Endothelial cell (in vitro differentiated cells): Measurements from ENCODE around the gene ZFP36. TPM values are rescaled to one million over a fixed set of nuclear protein-coding genes. Genes with fewer than 3 reads are reported as not detected.

ENCODE experiments used
- DNase-seq: peaks from one replicate; pipeline ENCODE4 v3.0.0; 2021; ENCODE audit warnings: low spot score
- H3K27ac Mint-ChIP-seq: one replicate; pipeline ENCODE4 v1.8.0; 2021; ENCODE audit warnings: mixed read lengths, inconsistent platforms; ENCODE audit not compliant: unreplicated experiment
- H3K27me3 Mint-ChIP-seq: one replicate; pipeline ENCODE4 v1.8.0; 2021; ENCODE audit warnings: mild to moderate bottlenecking, moderate library complexity, mixed read lengths, inconsistent platforms; ENCODE audit not compliant: unreplicated experiment
- H3K36me3 Mint-ChIP-seq: one replicate; pipeline ENCODE4 v1.8.0; 2021; ENCODE audit warnings: mild to moderate bottlenecking, low read depth, mixed read lengths, inconsistent platforms; ENCODE audit not compliant: unreplicated experiment
- H3K4me1 Mint-ChIP-seq: one replicate; pipeline ENCODE4 v1.8.0; 2021; ENCODE audit warnings: mild to moderate bottlenecking, mixed read lengths, inconsistent platforms; ENCODE audit not compliant: unreplicated experiment
- H3K4me3 Mint-ChIP-seq: one replicate; pipeline ENCODE4 v1.8.0; 2021; ENCODE audit warnings: mild to moderate bottlenecking, mixed read lengths, inconsistent platforms; ENCODE audit not compliant: unreplicated experiment
- H3K9me3 Mint-ChIP-seq: one replicate; pipeline ENCODE4 v1.8.0; 2021; ENCODE audit warnings: mixed read lengths, inconsistent platforms; ENCODE audit not compliant: unreplicated experiment
- total RNA-seq: library from RNA; stranded (reverse); fragmentation: NEBNext Ultra II Directional; extraction: Animal tissue kit (Norgen Biotek cat#: 25700); gene quantifications from one replicate; pipeline ENCODE4 v1.2.1, GENCODE V29; 2021; ENCODE audit not compliant: unreplicated experiment
- TF ChIP-seq, protein P1 (sequence below): fragments of 200-600 bp; sonication (generic); IDR thresholded peaks from one replicate; pipeline ENCODE4 v1.5.0; 2021; ENCODE audit warnings: antibody characterized with exemption; ENCODE audit not compliant: unreplicated experiment

ZFP36 gene
- total RNA-seq, 1 donor from 2014 or later, result 10.2 TPM

GRCh38 chr19:39430675-39431593 is 24.3 kb downstream of the ZFP36 start:
- TF ChIP-seq, protein P1, sequence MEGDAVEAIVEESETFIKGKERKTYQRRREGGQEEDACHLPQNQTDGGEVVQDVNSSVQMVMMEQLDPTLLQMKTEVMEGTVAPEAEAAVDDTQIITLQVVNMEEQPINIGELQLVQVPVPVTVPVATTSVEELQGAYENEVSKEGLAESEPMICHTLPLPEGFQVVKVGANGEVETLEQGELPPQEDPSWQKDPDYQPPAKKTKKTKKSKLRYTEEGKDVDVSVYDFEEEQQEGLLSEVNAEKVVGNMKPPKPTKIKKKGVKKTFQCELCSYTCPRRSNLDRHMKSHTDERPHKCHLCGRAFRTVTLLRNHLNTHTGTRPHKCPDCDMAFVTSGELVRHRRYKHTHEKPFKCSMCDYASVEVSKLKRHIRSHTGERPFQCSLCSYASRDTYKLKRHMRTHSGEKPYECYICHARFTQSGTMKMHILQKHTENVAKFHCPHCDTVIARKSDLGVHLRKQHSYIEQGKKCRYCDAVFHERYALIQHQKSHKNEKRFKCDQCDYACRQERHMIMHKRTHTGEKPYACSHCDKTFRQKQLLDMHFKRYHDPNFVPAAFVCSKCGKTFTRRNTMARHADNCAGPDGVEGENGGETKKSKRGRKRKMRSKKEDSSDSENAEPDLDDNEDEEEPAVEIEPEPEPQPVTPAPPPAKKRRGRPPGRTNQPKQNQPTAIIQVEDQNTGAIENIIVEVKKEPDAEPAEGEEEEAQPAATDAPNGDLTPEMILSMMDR, result no peak
- no peak for DNase-seq
- Mint-ChIP-seq H3K4me1 (peaks cover 15% of the 10 kb centered on the region), H3K27me3 (peaks cover 19% of the 10 kb centered on the region), H3K9me3 (no peaks in the 10 kb centered on the region), H3K36me3 (peaks cover 26% of the 10 kb centered on the region), H3K4me3 (peak overlapping the region; percentile 31), H3K27ac (peak overlapping the region; percentile 85)

GRCh38 chr19:39432677-39433025 is 26.0 kb downstream of the ZFP36 start:
- no peak overlapping the region for H3K4me3 Mint-ChIP-seq
- H3K4me1 Mint-ChIP-seq, result peaks cover 29% of the 10 kb centered on the region
- TF ChIP-seq, protein P1, result no peak
- no peaks in the 10 kb centered on the region for H3K9me3 Mint-ChIP-seq
- peaks cover 29% of the 10 kb centered on the region for H3K36me3 Mint-ChIP-seq
- DNase-seq, result no peak
- H3K27me3 Mint-ChIP-seq, result peaks cover 30% of the 10 kb centered on the region
- peak overlapping the region; percentile 83 for H3K27ac Mint-ChIP-seq

DNA sequence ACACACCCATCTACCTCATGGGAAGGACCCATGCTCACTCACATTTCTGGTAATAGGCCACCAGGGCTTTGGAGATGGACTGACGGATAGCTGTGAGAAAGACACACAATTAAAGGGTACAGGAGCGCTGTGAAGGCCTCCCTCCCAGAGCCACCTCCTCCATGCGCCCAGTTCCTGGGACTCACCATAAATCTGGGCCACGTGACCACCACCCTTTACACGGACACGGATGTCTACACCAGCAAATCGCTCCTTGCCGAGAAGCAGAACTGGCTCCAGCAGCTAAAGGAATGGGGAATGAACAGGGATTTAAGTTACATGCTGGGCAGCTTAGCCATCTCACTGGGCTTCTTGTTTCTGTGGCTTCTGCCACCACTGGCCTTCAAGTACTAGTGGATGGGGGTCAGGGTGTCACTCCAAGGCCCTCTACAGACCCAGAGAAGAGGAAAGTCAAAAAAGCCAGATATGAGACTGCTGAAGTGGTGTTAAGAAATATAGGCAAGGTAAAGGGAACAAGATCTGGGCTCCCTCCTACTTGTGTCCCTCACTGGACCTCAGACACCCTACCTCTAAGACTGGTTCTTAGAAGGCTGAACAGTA is 26.9 kb downstream of the ZFP36 start:
- DNase-seq, result no peak
- Mint-ChIP-seq H3K4me1 (peaks cover 34% of the 10 kb centered on the region), H3K27me3 (peaks cover 26% of the 10 kb centered on the region), H3K4me3 (peak overlapping the region; percentile 18), H3K36me3 (peaks cover 29% of the 10 kb centered on the region), H3K9me3 (no peaks in the 10 kb centered on the region), H3K27ac (peak overlapping the region; percentile 26)
- TF ChIP-seq, protein P1, result no peak

DNA sequence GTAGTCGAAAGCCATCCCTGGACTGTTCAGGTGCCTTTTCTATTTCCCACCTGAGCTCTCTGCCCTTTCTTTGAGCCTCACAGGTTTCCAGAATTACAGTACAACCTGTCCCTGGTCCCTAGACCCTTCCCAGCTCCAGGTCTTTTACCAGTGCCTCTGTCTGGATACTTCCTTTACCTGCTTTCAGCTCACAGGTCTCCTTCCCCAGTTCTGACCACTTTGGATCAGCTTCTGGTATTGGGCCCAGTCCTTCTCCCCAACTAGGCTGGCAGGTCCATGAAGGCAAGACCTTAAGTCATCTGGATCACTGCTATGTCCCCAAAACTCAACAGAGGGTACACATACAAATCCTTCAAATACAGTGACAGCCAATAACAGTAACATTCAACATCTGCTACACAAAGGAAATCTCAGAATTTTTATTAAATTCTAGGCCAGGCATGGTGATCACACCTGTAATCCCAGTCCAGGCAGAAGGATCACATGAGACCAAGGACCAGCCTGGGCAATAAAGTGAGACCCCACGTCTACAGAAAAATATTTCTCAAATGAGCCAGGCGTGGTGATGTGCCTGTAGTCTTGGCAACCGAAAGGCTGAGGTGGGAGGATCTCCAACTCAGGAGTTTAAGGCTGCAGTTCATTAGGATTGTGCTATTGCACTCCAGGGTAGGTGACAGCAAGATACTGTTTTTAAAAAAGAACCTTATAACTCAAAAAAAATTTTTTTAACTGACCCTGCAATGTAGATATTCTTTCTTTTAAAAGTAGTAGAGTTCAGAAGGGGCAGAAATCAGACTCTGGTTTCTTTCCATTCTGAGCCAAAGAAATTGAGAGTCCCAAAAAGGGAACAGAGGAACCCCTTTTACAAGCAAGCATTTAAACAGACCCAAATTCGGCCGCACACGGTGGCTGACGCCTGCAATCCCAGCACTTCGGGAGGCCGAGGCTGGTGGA is 27.8 kb downstream of the ZFP36 start:
- peak overlapping the region; percentile 100 for H3K4me3 Mint-ChIP-seq
- H3K27me3 Mint-ChIP-seq, result peaks cover 26% of the 10 kb centered on the region
- H3K27ac Mint-ChIP-seq, result peak overlapping the region; percentile 80
- H3K36me3 Mint-ChIP-seq, result peaks cover 29% of the 10 kb centered on the region
- H3K4me1 Mint-ChIP-seq, result peaks cover 34% of the 10 kb centered on the region
- DNase-seq, result no peak
- TF ChIP-seq, protein P1, result no peak
- no peaks in the 10 kb centered on the region for H3K9me3 Mint-ChIP-seq
